ENCODE results near the gene GPR152.

The GPR152 gene, protein sequence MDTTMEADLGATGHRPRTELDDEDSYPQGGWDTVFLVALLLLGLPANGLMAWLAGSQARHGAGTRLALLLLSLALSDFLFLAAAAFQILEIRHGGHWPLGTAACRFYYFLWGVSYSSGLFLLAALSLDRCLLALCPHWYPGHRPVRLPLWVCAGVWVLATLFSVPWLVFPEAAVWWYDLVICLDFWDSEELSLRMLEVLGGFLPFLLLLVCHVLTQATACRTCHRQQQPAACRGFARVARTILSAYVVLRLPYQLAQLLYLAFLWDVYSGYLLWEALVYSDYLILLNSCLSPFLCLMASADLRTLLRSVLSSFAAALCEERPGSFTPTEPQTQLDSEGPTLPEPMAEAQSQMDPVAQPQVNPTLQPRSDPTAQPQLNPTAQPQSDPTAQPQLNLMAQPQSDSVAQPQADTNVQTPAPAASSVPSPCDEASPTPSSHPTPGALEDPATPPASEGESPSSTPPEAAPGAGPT

DNA sequence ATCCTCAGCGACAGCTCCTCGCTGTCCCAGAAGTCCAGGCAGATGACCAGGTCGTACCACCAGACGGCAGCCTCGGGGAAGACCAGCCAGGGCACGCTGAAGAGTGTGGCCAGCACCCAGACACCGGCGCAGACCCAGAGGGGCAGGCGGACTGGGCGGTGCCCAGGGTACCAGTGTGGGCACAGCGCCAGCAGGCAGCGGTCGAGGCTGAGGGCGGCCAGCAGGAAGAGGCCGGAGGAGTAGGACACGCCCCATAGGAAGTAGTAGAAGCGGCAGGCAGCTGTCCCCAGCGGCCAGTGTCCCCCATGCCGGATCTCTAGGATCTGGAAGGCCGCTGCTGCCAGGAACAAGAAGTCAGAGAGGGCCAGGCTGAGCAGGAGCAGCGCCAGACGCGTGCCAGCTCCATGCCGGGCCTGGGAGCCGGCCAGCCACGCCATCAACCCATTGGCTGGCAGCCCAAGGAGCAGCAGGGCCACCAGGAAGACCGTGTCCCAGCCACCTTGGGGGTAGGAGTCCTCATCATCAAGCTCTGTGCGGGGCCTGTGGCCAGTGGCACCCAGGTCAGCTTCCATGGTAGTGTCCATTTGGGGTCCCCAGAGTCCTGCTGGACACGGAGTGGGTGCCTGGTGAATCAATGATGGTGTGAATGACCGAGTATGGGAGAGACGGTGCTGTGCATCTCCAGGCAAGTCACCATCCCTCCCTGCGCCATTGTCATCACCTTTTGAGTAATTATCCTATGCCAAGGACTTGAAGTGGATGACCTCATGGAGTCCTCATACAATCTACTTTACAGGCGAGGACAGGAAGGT, at the start of gene GPR152:
Gene GPR152 (minus strand): TSS at position 589 of the 812 bp plus-strand sequence. CDS start 5 bp downstream, at position 584.
- DNase-seq (ENCODE audit: low spot score): no peak

DNA sequence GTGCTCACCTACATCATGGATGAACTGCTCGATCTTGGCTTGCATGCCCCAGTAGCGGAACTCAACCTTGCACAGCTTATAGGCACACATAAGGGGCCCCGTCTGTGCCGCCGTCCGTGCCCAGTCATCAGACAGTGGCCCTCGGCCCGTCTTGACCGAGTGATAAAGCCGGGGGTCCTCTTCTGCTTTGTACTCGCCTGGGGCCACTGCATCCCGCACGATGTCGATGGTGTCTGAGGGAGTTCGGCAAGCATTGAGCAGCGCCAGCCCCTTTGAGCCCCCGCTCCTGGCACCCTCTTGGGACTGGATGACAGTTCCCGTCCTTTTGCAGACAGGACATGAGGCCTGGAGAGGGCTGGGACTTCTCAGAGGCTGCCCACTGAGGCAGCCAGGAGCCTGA, 49.3 kb upstream of the GPR152 start:
- no peak for DNase-seq (ENCODE audit: low spot score)

DNA sequence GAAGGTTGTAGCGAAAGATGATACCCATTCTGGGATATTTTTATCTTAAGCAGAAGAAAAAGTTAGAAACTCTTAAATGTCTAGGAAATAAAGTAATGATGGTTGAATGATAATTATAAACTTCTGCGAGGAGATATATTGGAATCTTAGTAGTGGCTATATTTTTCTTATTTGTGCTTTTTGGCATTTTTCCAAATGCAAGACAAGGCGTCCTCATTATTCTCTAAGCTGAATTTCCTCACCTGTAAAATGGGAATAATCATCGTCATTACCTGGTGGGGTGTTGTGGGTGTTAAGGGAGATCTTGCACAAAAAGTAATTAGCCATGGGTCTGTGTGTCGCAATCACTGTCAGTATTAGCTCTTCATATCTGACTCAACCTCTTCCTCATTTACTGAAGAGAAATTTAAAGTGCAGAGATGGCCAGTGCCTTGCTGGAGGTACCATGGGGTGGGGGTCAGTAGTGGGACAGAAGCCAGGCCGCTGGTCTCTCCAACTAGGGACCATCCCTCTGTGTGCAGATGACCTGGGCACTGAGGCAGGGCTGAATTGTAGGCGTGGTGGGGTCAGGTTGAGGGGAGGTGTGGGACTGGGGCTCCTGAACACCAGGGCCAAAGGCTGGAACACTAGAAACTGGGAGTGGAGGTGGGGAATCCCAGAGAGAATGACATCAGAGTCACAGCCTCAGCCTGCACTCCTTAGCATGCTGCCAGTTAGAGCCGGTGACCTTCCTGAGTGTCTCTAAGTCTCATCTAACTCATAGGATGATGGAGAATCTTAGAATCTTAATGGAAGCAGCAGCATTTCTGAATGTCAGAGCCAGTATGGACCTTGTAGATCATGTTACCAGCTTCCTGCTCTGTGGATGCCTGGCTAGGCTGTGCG, 48.5 kb upstream of the GPR152 start:
- no peak for DNase-seq (ENCODE audit: low spot score)

DNA sequence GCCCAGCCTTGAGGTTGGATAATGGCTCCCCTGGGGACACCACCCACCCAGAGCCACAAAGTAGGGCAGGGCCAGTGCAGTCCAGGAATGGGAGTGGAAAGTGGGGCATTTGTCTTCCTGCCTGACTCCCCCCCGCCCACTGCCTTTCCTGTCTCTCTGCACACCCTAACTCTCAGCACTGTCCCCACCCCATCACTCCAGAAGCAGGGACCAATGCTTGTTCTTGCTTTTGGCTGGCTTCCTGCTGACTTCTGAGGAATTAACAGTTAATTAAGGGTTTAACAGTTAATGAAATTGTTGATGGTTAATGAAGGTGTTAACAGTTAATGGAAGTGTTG, 47.9 kb upstream of the GPR152 start:
- no peak for DNase-seq (ENCODE audit: low spot score)

DNA sequence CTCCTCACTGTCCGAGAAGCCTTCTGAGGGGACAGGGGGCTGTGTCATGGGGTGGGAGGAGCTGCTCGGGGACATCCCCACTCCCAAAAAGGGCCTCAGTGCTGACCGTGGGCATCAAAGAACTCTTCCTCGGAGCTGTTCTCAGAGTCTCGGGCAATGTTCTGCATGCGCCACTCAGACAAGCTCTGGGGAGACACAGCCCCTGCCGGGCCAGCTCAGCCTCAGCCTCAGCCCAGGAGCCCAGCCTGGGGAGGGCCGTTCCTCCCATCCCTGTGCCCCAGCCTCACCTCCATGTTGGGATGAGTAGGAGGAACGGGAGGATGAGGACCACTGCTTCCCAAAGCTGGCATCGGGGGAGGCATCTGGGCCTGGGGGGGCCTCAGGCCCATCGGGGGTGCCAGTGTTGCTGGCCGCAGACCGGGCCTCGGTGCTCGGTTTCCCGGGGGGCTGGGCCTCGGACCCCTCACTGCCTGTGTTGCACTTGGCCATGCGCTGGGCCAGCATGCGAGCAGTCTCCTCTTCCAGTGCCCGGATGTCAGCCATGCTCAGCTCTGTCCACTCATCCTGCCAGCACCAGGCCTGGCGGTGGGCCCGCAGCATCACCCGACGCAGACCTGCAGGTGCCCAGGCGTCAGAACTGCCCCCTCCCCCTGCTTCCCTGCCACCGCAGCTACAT, 47.4 kb upstream of the GPR152 start:
- DNase-seq (ENCODE audit: low spot score): no peak

DNA sequence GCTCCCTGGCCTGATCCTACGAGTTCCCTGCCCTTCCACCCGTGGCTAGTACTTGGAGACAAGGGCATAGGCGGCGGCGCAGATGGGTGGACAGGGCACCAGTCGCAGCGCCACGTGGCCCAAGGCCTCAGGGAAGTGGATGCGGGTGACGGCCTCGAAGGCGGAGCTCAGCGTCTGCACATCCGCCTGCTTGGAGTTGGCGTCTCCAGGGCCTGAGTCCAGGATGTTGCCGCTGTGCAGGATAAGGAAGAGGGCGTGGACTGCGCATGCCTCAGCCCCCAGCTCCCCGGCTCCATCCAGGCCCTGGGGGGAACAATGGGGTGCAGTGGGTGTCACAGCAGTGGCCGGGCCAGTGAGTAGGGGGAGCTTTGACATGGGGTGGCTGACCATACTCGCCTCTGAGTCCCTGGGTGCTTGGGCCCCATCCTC, 46.0 kb upstream of the GPR152 start:
- DNase-seq (ENCODE audit: low spot score): no peak

DNA sequence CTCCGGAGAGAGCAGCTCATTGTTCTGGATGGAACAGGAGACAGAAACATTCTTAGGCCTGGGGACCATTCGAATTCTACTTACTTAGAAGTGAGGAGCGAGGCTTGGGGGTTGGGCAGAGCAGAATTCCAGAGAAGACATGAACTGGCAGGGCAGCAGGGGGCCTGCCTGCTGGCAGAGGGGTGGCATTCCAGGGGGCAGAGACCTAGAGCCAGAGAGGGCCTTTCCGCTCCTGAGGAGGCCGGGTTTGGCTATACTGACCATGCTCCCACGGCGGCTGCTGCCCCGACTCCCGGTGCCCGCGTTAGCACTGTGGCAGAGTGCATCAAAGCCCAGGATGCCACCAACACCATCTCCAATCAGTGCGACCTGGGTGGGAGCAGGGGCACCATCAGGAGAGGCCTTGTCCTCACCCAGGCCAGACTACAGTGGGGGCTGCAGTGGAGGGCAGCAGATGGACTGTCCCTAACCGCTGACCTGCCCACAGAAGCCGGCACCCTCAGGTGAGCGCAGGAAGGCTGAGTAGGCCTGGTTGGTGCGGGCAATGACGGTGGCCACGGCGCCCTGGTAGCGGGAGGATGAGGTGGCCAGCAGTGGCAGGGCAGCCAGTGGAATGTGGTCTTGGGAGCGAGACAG, 45.2 kb upstream of the GPR152 start:
- DNase-seq (ENCODE audit: low spot score): no peak

DNA sequence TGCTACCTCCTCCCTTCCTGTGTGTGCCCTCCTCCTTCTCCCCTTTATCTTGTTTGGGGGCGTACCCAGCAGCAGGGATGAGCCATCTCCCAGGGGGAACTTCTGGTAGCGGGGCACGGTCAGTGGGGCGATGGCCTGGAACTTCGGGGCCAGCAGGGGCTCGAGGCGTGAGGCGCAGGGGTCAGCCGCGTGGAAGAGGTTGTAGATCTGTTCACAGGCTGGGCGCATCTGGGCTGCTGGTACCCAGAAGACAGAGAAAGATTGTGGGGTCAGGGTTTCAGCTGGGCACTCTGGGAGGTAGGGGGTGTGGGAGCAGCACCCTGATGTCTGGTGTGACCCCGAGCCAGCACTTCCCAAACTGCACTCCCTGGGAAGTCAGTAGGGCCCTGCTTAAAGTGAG, 43.6 kb upstream of the GPR152 start:
- DNase-seq (ENCODE audit: low spot score): no peak

DNA sequence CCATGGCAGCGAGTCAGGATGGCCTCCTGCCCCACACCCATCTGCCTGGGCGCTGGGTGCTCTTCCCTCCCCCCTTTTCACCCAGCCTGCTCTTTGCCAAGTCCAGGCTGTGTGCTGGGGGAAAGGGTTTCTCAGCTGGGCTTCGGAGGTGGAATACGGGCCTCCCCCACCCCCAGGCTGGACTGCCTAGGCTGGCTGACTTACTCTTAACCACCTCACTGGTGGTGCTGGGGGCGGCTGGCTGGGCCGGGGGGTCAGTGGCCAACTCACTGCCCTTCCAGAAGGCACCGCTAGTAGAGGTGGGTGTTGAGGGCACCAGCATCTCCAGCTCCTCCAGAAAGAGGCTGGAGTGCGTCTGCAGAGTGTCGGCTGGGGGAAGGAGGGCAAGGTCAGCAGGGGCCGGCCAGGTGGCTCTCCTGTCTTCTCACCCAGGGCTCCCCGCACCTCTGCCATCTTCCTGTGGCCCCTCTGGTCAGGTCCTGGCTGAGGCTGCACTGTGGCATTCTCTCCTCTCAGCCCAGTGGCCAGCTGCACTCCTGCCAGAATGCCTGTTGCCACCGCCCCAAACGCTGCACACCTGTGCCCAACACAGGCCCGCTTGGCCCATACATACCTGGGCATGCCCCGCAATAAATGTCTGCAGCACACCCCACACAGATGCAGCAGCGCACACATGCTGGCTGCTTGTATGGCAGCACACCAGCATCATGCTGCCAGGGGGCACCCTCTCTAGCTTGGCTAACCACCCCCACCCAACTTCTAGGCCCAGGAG, 42.9 kb upstream of the GPR152 start:
- no peak for DNase-seq (ENCODE audit: low spot score)

DNA sequence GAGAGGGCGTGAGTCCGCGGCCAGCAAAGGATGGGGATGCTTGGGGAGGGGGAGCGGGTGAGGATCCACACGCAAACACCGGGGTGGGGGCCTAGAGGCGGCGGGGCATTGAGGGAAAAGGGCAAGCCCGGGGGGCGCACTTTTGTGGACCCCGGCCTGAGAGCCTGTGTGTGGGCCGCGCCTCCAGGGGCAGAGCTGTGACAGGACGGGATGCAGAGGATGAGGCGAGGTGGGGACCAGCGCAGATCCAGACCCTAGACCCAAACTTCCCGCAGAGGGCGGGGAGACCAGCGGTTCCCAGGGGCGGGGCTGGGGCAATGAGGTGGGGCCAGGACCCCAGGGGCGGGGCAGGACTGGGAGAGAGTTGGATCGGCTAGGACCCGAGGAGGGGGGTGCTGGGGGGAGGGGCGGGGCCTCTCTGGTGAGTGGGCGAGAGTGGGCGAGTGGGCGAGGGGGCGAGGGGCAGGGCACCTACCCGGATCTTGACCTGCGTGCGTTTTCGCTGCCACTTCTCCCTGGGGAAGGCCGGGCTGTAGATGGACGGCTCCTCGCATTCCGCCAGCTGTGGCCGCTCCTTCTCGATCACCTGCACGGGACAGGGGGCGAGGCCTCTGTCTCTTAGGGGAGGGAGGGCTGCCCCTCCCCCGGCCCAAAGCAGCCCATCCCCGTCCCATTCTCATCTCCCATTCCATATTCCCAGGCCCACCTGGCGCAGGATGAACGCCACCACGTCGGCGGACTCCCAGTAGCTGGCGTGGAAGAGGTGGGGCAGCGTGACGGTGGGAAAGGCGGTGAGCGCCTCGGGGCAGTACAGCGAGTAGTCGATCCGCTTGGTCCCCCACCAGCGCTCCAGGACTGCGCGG, 42.1 kb upstream of the GPR152 start:
- DNase-seq (ENCODE audit: low spot score): no peak

DNA sequence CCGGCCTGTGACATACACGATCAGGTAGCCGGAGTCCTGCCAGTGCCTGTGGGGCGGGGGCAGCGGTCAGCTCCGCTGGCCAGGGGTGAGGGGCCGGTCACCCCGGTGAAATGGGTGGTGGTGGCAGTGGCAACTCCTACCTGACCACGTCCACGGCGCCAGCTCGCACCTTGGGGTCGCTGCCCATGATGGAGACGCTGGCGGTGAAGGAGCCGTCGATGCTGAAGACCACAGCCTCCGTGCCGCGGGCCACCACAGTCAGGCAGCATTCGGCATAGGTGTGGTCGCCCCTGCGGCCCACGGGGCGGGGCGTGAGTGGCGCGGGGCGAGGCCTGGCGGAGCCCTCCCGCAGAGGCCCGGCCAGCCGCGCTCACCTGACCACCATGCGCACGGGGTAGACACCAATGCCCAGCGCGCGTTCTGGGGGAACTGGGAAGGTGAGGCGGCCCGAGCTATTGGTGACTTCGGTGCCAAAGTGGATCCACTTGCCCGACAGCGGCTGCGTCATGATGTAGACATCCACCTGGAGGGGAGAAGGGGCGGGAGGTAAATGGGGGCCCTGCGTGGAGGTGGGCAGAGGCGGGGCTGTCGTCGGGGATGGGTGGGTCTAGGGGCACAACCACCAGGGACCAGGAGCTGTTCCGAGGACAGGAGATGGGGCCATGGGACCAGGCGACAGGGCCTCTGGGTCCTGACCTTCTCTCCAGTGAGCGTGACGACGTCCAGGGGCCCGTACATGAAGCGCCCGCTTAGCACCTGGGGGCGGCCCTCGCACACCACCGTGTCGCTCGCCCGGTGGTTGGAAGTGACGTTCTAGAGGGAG, 41.2 kb upstream of the GPR152 start:
- DNase-seq (ENCODE audit: low spot score): no peak

DNA sequence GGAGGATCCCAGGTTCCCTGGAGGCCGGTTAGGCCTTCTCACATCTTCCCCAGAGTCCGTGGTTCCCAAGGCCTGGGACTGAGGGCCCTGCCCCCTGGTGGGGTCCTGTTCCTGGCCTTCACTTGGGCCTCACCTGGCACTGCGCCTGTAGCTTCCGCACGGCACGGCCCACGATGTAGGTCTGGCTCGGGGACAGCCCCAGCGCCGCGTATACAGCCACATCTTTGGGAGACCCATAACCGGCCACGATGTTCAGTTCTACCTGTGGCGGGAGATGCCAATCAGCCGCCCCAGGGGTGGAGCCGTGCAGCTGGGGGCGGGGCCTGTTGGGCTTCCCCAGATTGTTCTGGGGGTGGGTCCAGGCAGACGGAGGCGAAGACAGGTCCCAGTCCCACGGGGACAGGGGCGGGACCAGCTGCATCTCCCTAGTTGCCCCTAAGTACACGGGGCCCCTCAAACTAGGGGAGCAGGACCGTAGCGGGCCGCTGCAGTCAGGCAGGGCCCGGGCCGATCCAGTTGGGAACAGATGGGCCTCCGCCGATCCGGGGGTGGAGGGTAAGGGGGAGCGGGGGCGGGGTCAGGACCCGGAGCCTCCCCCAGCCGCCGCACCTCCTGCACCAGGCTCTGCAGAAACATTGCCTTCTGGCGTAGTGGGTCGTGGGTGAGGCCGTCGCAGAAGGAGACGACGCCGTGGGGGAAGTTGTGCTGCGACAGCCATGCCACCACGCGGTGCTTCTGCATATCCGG, 40.4 kb upstream of the GPR152 start:
- no peak for DNase-seq (ENCODE audit: low spot score)

DNA sequence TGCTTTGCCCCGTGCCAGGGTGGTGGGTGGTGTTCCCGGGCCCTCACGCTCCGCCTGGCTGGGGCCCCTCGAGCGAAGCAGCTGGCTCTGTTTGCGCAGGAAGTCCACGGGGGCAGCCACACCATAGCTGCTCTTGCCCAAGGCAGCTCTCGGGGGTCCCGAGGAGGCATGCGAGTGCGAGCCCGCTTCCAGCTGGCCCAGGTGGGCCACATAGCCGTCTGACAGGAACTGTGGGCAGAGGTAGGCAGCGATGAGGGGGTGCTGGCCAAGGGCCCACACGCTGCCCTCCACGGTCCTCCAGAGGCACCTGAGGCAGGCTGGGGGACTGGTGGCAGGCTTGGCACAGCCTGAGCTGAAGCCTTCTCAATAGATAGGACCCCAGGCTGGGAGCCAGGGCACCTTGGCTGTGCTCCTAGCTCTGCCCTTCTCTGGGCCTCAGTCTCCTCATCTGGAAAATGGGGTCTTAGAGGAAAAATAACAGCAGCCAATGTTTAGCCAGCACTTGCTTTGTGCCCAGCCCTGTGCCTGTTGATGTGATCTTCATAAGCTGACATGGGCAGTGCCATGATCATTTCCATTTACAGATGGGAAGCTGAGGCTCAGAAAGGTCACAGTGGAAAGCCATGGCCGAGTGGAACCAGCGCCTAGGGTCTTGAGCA, 39.7 kb upstream of the GPR152 start:
- no peak for DNase-seq (ENCODE audit: low spot score)

DNA sequence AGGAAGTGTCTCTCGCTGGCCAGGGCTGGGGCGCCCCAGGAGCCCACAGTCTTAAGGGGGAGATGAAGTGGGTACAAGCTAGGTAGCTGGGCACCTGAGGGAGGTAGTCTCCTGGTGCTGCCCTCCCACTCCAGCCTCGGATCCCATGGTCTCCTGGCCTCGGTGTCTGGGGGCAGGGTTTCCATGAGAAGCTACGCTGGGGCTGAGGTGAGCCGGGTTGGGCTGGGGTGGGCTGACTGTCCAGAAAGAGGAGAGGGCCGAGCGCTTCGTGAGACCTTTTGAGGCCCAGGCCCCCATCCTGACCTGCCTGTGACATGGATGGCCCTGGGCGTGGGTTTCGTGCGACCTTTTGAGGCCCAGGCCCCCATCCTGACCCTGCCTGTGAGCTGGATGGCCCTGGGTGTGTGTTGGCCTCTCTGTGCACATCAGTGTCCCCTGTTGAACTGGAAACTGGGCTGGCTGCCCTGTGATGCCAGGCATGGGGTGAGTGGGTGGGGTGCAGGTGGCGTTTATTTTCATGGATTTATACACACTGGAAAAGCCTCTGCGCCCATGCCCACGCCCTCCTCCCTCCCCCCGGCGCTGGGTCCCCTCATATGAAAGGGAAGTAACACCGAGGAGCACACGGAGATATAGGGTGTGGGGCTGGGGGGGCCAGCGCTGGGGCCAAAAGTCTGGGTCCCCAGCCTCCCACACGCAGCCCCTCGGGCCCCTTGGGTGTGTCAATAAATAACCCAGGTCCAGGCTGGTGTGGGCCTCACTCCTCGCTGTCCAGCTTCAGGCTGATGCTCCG, 38.9 kb upstream of the GPR152 start:
- no peak for DNase-seq (ENCODE audit: low spot score)

DNA sequence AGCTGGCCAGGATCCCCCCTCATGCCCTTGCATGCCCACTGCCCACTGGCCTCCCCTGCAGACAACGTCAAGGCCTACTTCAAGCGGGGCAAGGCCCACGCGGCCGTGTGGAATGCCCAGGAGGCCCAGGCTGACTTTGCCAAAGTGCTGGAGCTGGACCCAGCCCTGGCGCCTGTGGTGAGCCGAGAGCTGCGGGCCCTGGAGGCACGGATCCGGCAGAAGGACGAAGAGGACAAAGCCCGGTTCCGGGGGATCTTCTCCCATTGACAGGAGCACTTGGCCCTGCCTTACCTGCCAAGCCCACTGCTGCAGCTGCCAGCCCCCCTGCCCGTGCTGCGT, 38.2 kb upstream of the GPR152 start:
- no peak for DNase-seq (ENCODE audit: low spot score)

DNA sequence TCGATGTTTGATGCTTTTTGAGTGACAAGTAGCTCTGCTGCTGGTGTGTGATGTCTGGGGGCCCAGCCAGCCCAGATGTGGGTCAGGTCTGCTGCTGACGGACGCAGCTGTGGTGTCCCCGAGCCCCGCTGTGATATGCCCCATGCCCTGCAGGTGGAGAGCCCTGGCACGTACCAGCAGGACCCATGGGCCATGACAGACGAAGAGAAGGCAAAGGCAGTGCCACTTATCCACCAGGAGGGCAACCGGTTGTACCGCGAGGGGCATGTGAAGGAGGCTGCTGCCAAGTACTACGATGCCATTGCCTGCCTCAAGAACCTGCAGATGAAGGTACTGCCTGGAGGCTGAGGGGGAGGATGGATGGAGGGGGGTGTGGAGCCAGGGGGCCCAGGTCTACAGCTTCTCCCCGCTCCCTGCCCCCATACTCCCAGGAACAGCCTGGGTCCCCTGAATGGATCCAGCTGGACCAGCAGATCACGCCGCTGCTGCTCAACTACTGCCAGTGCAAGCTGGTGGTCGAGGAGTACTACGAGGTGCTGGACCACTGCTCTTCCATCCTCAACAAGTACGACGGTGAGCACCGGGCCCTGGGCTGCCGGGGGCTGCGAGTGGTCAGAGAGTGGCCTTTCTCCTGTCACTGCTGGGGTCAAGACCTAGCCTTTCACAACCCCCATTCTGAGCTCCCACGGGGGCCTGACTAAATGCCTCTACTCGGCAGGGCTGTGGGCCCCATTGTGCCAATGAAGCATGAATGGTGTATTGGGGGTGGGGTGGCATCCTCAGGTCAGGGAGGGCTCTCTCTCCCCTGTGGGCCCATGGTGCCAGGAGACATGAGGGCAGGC, 37.6 kb upstream of the GPR152 start:
- DNase-seq (ENCODE audit: low spot score): no peak

Data from AG08395 (cell line).